Nephron progenitor cell (in vitro differentiated cells): ENCODE measurements around the gene BRAF.
"Not testable (repeated sequence)": the region's sequence is repeated elsewhere in the genome, so short reads cannot be mapped to it uniquely, and the experiment has no call there.

Experiments
- DNase-seq: peaks from one replicate; pipeline ENCODE4 v3.0.0; 2021
- H3K27ac Mint-ChIP-seq: 2 replicates; pipeline ENCODE4 v1.8.0; 2021; ENCODE audit warnings: mild to moderate bottlenecking, moderate library complexity, mixed read lengths
- H3K27me3 Mint-ChIP-seq: 2 replicates; pipeline ENCODE4 v1.8.0; 2021; ENCODE audit warnings: mild to moderate bottlenecking, low read depth, mixed read lengths; ENCODE audit not compliant: poor library complexity
- H3K36me3 Mint-ChIP-seq: 2 replicates; pipeline ENCODE4 v1.8.0; 2021; ENCODE audit warnings: low read depth, mixed read lengths
- H3K4me1 Mint-ChIP-seq: 2 replicates; pipeline ENCODE4 v1.8.0; 2021; ENCODE audit warnings: mixed read lengths
- H3K4me3 Mint-ChIP-seq: 2 replicates; pipeline ENCODE4 v1.8.0; 2021; ENCODE audit warnings: mild to moderate bottlenecking, moderate library complexity, mixed read lengths
- H3K9me3 Mint-ChIP-seq: 2 replicates; pipeline ENCODE4 v1.8.0; 2021; ENCODE audit warnings: mild to moderate bottlenecking, moderate library complexity, mixed read lengths
- CTCF ChIP-seq: fragments of 200-600 bp; sonication (generic); IDR thresholded peaks from 2 replicates; pipeline ENCODE4 v1.5.0; 2021; ENCODE audit warnings: antibody characterized with exemption

Gene BRAF

DNA sequence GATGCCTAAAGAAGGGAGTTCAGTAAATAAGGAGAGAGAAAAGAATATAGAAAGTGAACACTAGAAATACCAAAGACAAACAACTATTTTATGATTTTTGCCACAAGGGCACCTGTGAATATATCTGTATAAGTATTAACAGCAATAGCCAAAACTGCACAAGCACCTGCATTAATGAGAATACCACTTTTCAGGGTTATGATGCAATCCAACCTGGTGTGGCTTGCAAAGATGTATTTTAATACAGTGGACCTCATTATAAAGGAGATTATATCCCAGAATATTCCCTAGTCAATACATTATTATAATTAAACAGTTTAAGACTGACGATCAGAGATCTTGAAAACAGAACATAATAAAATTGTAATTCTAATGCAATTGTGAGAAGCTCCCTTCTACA lies 4.0 kb downstream of the BRAF start:
- peaks cover 42% of the 10 kb centered on the region for H3K9me3 Mint-ChIP-seq
- H3K27ac Mint-ChIP-seq, result no peak overlapping the region
- H3K4me3 Mint-ChIP-seq, result no peak overlapping the region
- peaks cover 49% of the 10 kb centered on the region for H3K36me3 Mint-ChIP-seq
- no peak for TF ChIP-seq CTCF
- H3K4me1 Mint-ChIP-seq, result no peaks in the 10 kb centered on the region
- peaks cover 3% of the 10 kb centered on the region for H3K27me3 Mint-ChIP-seq
- no peak for DNase-seq

- Mint-ChIP-seq H3K27ac (no peak overlapping the region), H3K36me3 (peaks cover 56% of the 10 kb centered on the region), H3K4me3 (no peak overlapping the region), H3K9me3 (peaks cover 47% of the 10 kb centered on the region), H3K27me3 (no peaks in the 10 kb centered on the region), H3K4me1 (peaks cover 6% of the 10 kb centered on the region)
- no peak for TF ChIP-seq CTCF
- DNase-seq, result no peak
These were observed 6.5 kb downstream of the BRAF start for GRCh38 chr7:140918236-140918635.

DNA sequence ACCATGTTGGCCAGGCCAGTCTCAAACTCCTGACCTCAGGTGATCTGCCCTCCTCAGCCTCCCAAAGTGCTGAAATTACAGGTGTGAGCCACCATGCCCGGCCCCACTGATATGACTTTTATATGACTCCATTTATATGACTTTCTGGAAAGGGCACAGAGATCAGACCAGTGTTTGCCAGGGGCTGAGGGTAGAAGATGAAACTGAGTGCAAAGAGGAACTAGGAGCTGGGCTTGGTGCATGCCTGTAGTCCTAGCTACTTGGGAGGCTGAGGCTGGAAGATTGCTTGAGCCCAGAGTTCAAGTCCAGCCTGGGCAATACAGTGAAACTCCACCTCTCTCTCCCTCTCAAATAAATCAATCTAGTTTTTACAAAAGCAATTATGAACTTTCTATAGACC lies 7.5 kb downstream of the BRAF start:
- H3K36me3 Mint-ChIP-seq, result peaks cover 57% of the 10 kb centered on the region
- no peak overlapping the region for H3K4me3 Mint-ChIP-seq
- peaks cover 47% of the 10 kb centered on the region for H3K9me3 Mint-ChIP-seq
- H3K27me3 Mint-ChIP-seq, result no peaks in the 10 kb centered on the region
- DNase-seq, result no peak
- TF ChIP-seq CTCF, result no peak
- no peak overlapping the region for H3K27ac Mint-ChIP-seq
- peaks cover 11% of the 10 kb centered on the region for H3K4me1 Mint-ChIP-seq

DNA sequence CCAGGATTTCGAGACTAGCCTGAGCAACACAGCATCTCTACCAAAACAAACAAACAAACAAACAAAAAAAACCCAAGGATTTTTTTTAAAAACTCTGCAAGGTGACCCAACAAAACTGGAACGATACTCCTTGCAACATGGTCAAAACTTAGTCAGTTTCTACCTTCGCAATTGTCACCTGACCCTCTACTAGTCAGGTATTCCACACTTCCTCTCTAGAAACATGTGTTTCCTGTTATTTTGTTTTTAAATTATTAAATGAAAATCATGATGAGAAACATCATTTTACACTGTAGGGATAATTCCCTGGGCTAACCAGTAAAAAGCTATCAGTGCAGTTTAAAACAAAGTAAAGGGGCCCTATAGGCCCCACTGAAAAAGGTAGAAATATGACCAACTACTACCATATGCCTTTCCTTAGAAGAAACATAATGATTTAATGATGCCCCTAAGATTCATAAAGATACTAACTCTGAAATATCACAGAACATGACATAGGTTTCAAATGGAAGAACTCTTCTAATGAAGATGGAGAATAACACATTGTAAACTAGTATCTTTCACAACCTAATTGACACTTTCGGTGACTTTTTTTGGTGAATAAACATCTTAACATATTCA lies 8.7 kb downstream of the BRAF start:
- TF ChIP-seq CTCF, result no peak
- Mint-ChIP-seq H3K4me1 (peaks cover 11% of the 10 kb centered on the region), H3K27me3 (no peaks in the 10 kb centered on the region), H3K4me3 (no peak overlapping the region), H3K36me3 (peaks cover 65% of the 10 kb centered on the region), H3K27ac (no peak overlapping the region), H3K9me3 (peaks cover 47% of the 10 kb centered on the region)
- no peak for DNase-seq

DNA sequence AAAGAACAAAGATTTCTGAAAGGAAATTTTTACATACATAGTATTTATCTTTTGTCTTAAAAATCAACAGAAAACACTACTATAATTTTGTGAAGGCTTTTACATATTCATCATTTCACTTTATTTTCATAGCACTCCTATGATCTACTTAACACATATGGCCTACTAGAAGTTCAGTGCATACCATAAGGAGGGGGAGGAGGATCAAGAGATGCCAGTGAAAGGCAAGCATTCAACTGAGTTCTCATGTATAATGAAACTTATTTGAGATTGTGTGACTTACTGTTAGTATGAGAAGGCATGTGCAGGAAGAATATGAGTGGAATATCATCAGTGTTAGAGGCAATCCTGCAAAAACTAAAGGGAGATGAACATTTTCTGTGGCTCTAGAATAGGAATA lies 10.6 kb downstream of the BRAF start:
- peaks cover 17% of the 10 kb centered on the region for H3K4me1 Mint-ChIP-seq
- no peak overlapping the region for H3K27ac Mint-ChIP-seq
- no peak for DNase-seq
- peaks cover 64% of the 10 kb centered on the region for H3K36me3 Mint-ChIP-seq
- no peak for TF ChIP-seq CTCF
- H3K27me3 Mint-ChIP-seq, result no peaks in the 10 kb centered on the region
- H3K4me3 Mint-ChIP-seq, result no peak overlapping the region
- peaks cover 44% of the 10 kb centered on the region for H3K9me3 Mint-ChIP-seq

DNA sequence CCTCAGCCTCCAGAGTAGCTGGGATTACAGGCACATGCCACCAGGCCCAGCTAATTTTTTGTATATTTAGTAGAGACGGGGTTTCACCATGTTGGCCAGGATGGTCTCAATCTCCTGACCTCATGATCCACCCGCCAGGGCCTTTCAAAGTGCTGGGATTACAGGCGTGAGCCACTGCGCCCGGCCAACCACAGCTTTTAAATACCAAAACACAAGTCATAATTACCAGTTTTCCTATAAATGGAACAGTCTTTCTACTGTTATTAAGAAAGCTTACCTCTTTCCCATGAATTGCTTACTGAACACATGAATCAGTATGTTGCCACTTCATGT lies 11.2 kb downstream of the BRAF start:
- peaks cover 20% of the 10 kb centered on the region for H3K4me1 Mint-ChIP-seq
- H3K27me3 Mint-ChIP-seq, H3K4me3 Mint-ChIP-seq, DNase-seq, H3K27ac Mint-ChIP-seq: not testable (repeated sequence)
- H3K36me3 Mint-ChIP-seq, result peaks cover 64% of the 10 kb centered on the region
- peaks cover 45% of the 10 kb centered on the region for H3K9me3 Mint-ChIP-seq
